Testis (tissue), 5 donors: ENCODE results near the gene CLCN6. TPM values are rescaled to one million over a fixed set of nuclear protein-coding genes. Genes with fewer than 3 reads are reported as not detected.

Experiments used
- DNase-seq: peaks from one replicate; pipeline ENCODE4 v3.0.0-alpha.2; 2019
- H3K27ac ChIP-seq, 2 donors: fragments of 200-600 bp; sonication (generic); one replicate each; pipeline ENCODE4 v1.5.1; 2019
- H3K27me3 ChIP-seq: fragments of 200-600 bp; sonication (generic); one replicate; pipeline ENCODE4 v1.5.1; 2019
- H3K36me3 ChIP-seq: fragments of 200-600 bp; sonication (generic); one replicate; pipeline ENCODE4 v1.5.1; 2017; ENCODE audit warnings: low read depth; ENCODE audit errors: missing control alignments
- H3K4me1 ChIP-seq: fragments of 200-600 bp; sonication (generic); one replicate; pipeline ENCODE4 v1.5.1; 2019
- H3K4me3 ChIP-seq, 2 donors: fragments of 200-600 bp; sonication (generic); one replicate each; pipeline ENCODE4 v1.5.1; 2017 to 2019
- H3K9me3 ChIP-seq: fragments of 200-600 bp; sonication (generic); one replicate; pipeline ENCODE4 v1.5.1; 2017
- POLR2A ChIP-seq: fragments of 450-650 bp; IDR thresholded peaks from one replicate; pipeline ENCODE4 v1.6.1; 2017; ENCODE audit warnings: antibody characterized with exemption, mild to moderate bottlenecking, moderate library complexity
- WGBS, 2 donors: methylation state at CpG; one replicate each; pipeline ENCODE4 v1.1.5; 2018; 5-methylcytosine and 5-hydroxymethylcytosine counted together
- intact Hi-C: fragments of 100-400 bp; cut with DNase I; formaldehyde crosslinking; loops from one replicate; pipeline ENCODE4 v1.15.1; 2023; ENCODE audit warnings: low total_unique reads
- long read RNA-seq, 2 donors: transcript quantifications; one replicate each; lab custom pipeline, GENCODE V29; 2026
- polyA plus RNA-seq: library from polyadenylated mRNA; stranded (reverse); fragments of 350-450 nt; fragmentation: Illumina TruSeq; extraction: RNeasy Lipid Tissue Mini Kit (QIAGEN cat#74804); gene quantifications from one replicate; pipeline ENCODE4 v1.2.3, GENCODE V29; 2014; ENCODE audit warnings: low read depth, low replicate concordance; ENCODE audit not compliant: insufficient read depth
- total RNA-seq, 2 donors: library from RNA; depleted of rRNA; stranded (reverse); fragments of >200 nt; gene quantifications; one replicate each; pipeline ENCODE4 v1.2.3, GENCODE V29; 2016
- TF ChIP-seq, protein P1 (sequence below), 3 experiments: fragments of 450-650 bp in 2 of 3; fragments of 200-600 bp in 1 of 3; sonication (generic) in 1 of 3; IDR thresholded peaks; one replicate each; pipeline ENCODE4 v1.5.1; 2016 to 2019; ENCODE audit warnings: antibody characterized with exemption in 3 of 3, mild to moderate bottlenecking in 2 of 3, moderate library complexity in 1 of 3

The CLCN6 gene
- total RNA-seq = 10 to 100 TPM; 57.1 to 91.7 TPM
- 47.9 TPM for polyA plus RNA-seq
- long read RNA-seq, donor 1 = 0 reads
- long read RNA-seq, donor 2 = 0 reads

- Histone ChIP-seq H3K9me3 (no peaks in the 10 kb centered on the region), H3K4me3 (peak within 1 kb of the TSS; percentile 67 to 69), H3K36me3 (no peaks in the 10 kb centered on the region), H3K27me3 (no peaks in the 10 kb centered on the region), H3K4me1 (peaks cover 24% of the 10 kb centered on the region), H3K27ac (peak within 1 kb of the TSS; percentile 95 to 98)
- 1% methylated on average over 39 to 57 of the region's 72 CpGs for WGBS, 2 donors
- peak; percentile 100 for DNase-seq
- intact Hi-C loops = loop anchor here (10.0 kb wide), 1 partner anchor 71 kb away; the partner anchor contains the start of gene AGTRAP
- peak; percentile 87 for TF ChIP-seq POLR2A
- TF ChIP-seq, protein P1, sequence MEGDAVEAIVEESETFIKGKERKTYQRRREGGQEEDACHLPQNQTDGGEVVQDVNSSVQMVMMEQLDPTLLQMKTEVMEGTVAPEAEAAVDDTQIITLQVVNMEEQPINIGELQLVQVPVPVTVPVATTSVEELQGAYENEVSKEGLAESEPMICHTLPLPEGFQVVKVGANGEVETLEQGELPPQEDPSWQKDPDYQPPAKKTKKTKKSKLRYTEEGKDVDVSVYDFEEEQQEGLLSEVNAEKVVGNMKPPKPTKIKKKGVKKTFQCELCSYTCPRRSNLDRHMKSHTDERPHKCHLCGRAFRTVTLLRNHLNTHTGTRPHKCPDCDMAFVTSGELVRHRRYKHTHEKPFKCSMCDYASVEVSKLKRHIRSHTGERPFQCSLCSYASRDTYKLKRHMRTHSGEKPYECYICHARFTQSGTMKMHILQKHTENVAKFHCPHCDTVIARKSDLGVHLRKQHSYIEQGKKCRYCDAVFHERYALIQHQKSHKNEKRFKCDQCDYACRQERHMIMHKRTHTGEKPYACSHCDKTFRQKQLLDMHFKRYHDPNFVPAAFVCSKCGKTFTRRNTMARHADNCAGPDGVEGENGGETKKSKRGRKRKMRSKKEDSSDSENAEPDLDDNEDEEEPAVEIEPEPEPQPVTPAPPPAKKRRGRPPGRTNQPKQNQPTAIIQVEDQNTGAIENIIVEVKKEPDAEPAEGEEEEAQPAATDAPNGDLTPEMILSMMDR (IDR thresholded peaks at IDR 0.05) = peak in 1 of 3 experiments; percentile 9
Observed at GRCh38 chr1:11805422-11806306, at the start of gene CLCN6, which contains the start of gene MTHFR. Gene CLCN6 (plus strand): TSS chr1:11806191. CDS start chr1:11806263, 72 bp downstream. Gene MTHFR (minus strand): TSS chr1:11805964. CDS start chr1:11803116, 2,848 bp downstream.

DNA sequence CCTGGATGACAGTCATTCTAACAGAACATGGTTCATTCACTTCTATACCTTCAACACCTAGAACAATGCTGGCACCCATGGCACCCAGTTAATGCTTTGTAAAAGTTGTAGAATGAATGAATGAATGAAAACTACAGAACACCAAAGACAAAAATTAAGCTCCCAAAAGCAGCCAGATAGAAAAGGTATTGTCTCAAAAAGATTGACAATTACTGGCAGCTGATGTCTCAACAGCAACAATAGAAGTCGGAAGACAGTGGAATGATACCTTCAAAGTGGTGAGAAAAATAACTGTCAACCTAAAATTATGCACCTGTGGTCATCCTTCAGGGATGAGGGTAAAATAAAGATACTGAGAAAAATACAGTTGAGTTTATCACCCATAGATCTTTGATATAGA lies 48.9 kb upstream of the CLCN6 start:
- H3K36me3 ChIP-seq = no peaks in the 10 kb centered on the region
- no peak overlapping the region for H3K27ac ChIP-seq
- WGBS, 2 donors = 90 to 93% methylated on average over 1 of the region's 1 CpG
- H3K4me3 ChIP-seq = no peak overlapping the region
- intact Hi-C loops = no loop called here
- TF ChIP-seq, protein P1 (IDR thresholded peaks at IDR 0.05) = no peak
- no peak for TF ChIP-seq POLR2A
- no peak for DNase-seq
- H3K27me3 ChIP-seq = no peaks in the 10 kb centered on the region
- no peaks in the 10 kb centered on the region for H3K9me3 ChIP-seq
- no peaks in the 10 kb centered on the region for H3K4me1 ChIP-seq

DNA sequence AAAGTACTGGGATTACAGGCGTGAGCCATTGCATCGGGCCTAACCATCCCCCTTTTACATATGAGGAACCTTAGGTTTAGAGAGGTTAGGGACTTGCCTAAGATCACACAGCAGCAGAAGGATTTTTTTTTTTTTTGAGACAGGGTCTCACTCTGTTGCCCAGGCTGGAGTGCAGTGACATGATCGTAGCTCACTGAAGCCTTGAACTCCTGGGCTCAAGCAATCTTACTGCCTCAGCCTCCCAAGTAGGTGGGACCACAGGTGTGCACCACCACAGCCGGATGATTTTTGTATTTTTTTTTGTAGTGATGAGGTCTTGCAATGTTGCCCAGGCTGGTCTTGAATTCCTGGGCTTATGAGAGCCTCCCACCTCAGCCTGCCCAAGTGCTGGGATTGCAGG lies 46.2 kb upstream of the CLCN6 start:
- no peak for DNase-seq
- intact Hi-C loops = no loop called here
- WGBS, 2 donors = 87 to 91% methylated on average over 3 to 4 of the region's 4 CpGs

DNA sequence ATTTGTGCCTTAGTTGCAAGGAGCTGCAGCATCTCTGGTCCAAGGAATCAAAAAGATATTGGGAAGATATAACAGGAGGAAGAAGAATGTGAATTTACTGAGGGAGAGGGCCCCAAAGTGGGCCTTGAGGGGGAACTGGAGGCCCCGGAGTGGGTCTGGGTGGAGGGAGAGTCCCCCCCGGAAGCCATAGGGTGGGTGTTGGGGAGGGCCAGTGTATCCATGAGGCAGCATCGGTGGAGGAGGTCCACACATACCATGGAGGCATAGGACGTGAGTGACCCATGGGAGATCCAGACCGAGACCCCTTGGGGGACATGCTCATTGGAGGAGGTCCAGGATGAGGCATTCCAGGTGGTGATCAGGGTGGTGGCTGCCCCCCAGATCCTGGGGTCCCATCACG lies 44.7 kb upstream of the CLCN6 start:
- intact Hi-C loops = no loop called here
- TF ChIP-seq, protein P1 (IDR thresholded peaks at IDR 0.05) = no peak

More for the DNA sequence above, 46.2 kb upstream of the CLCN6 start:
- no peak overlapping the region for H3K27ac ChIP-seq
- H3K36me3 ChIP-seq = no peaks in the 10 kb centered on the region
- H3K9me3 ChIP-seq = no peaks in the 10 kb centered on the region
- no peak for TF ChIP-seq POLR2A
- TF ChIP-seq, protein P1 (IDR thresholded peaks at IDR 0.05) = no peak
- H3K4me1 ChIP-seq = no peaks in the 10 kb centered on the region
- no peaks in the 10 kb centered on the region for H3K27me3 ChIP-seq
- no peak overlapping the region for H3K4me3 ChIP-seq

More for the DNA sequence above, 44.7 kb upstream of the CLCN6 start:
- Histone ChIP-seq H3K36me3 (no peaks in the 10 kb centered on the region), H3K27me3 (no peaks in the 10 kb centered on the region), H3K27ac (no peak overlapping the region), H3K4me3 (no peak overlapping the region), H3K4me1 (no peaks in the 10 kb centered on the region), H3K9me3 (no peaks in the 10 kb centered on the region)
- DNase-seq = no peak
- WGBS, 2 donors = 56 to 70% methylated on average over 5 to 6 of the region's 6 CpGs
